K562 (cell line): Measurements from ENCODE around the gene RASGRP2. TPM values are rescaled to one million over a fixed set of nuclear protein-coding genes. Genes with fewer than 3 reads are reported as not detected.

Source experiments
- ATAC-seq: fragments of 200-7000 bp; cut with Tn5 transposase; 3 replicates; pipeline ENCODE4 v1.9.1; 2020; ENCODE audit warnings: moderate library complexity
- BruUV-seq: library from RNA; stranded (reverse); fragments of 400-500 nt; replicated peaks from 2 replicates; lab custom pipeline; 2021; lab: Mats Ljungman, UMichigan
- CTCF ChIA-PET: fragments of 300-600 bp; formaldehyde crosslinking; extraction: SDS; loops from one replicate; lab custom pipeline; 2021; ENCODE audit warnings: low intra/inter-chr PET ratio; lab: Yijun Ruan, JAX
- POLR2A ChIA-PET: fragments of 300-600, 350-650 bp; sonication (Branson Sonifier 250); formaldehyde crosslinking; extraction: SDS; loops from one replicate; lab custom pipeline; 2021; ENCODE audit warnings: antibody characterized with exemption, inconsistent platforms; lab: Yijun Ruan, JAX
- DNase-seq, 4 experiments: peaks; one replicate each; pipeline versions ENCODE4 v3.0.0 to v3.0.0-alpha.2; 2011 to 2018; ENCODE audit warnings: low spot score in 3 of 4, mixed read lengths in 3 of 4; ENCODE audit errors: extremely low read depth in 1 of 4
- FAIRE-seq: peaks from 2 replicates; lab custom pipeline; 2011; peaks lifted over from hg19 to GRCh38; lab: Jason Lieb, UNC
- H2AFZ ChIP-seq: 2 replicates; pipeline ENCODE4 v1.6.0; 2011; ENCODE audit warnings: low read depth, low read length, control low read depth, inconsistent platforms
- H3K27ac ChIP-seq: fragments of 200-600 bp; 3 replicates; pipeline ENCODE4 v1.8.0; 2011; ENCODE audit warnings: low read depth, mild to moderate bottlenecking, control low read depth, inconsistent platforms, low read length, moderate library complexity, mixed read lengths; ENCODE audit errors: extremely low read depth
- H3K27me3 ChIP-seq, 2 experiments: fragments of 300-600 bp in 1 of 2; 2 replicates in 1 of 2; 3 replicates in 1 of 2; pipeline versions ENCODE4 v1.6.0 to v1.8.0; 2011; ENCODE audit warnings: inconsistent platforms in 2 of 2, low read length in 2 of 2, mild to moderate bottlenecking in 1 of 2, mixed read lengths in 1 of 2, moderate library complexity in 1 of 2; ENCODE audit not compliant: control insufficient read depth in 2 of 2, insufficient read depth in 2 of 2
- H3K36me3 ChIP-seq: fragments of 300-600 bp; 3 replicates; pipeline ENCODE4 v1.8.0; 2011; ENCODE audit warnings: mild to moderate bottlenecking, low read length, inconsistent platforms; ENCODE audit not compliant: control insufficient read depth, insufficient read depth
- H3K4me1 ChIP-seq, 2 experiments: fragments of 200-600 bp in 1 of 2; replicated peaks in 1 of 2; 2 replicates in 1 of 2; 3 replicates in 1 of 2; pipeline versions ENCODE4 v1.5.1 to v1.8.0; 2011; ENCODE audit warnings: inconsistent platforms in 2 of 2, low read length in 2 of 2, mild to moderate bottlenecking in 1 of 2, mixed read lengths in 1 of 2, moderate library complexity in 1 of 2; ENCODE audit not compliant: control insufficient read depth in 2 of 2, insufficient read depth in 2 of 2
- H3K4me2 ChIP-seq: 2 replicates; pipeline ENCODE4 v1.6.1; 2011; ENCODE audit warnings: low read length, control low read depth, inconsistent platforms, mixed read lengths; ENCODE audit not compliant: insufficient read depth
- H3K4me3 ChIP-seq: fragments of 200-600 bp; sonication (generic), shearing (Covaris generic); 2 replicates; pipeline ENCODE4 v1.5.1; 2016; ENCODE audit warnings: control low read depth, inconsistent platforms
- H3K79me2 ChIP-seq: fragments of 200-600 bp; 3 replicates; pipeline ENCODE4 v1.8.0; 2011; ENCODE audit warnings: low read length, inconsistent platforms; ENCODE audit not compliant: control insufficient read depth, insufficient read depth
- H3K9ac ChIP-seq, 2 experiments: 2 replicates each; pipeline versions ENCODE4 v1.6.0 to v1.6.1; 2011; ENCODE audit warnings: low read depth in 2 of 2, low read length in 2 of 2, control low read depth in 1 of 2, inconsistent platforms in 1 of 2, mild to moderate bottlenecking in 1 of 2, mixed read lengths in 1 of 2; ENCODE audit not compliant: insufficient read depth in 1 of 2
- H3K9me1 ChIP-seq: one replicate; pipeline ENCODE4 v1.6.0; 2011; ENCODE audit warnings: inconsistent platforms, mild to moderate bottlenecking, low read length, moderate library complexity; ENCODE audit not compliant: control insufficient read depth, insufficient read depth
- H3K9me3 ChIP-seq: replicated peaks from 2 replicates; pipeline ENCODE4 v1.5.1; 2011; ENCODE audit warnings: low read depth, low read length, inconsistent platforms; ENCODE audit not compliant: control insufficient read depth, insufficient read depth
- H4K20me1 ChIP-seq: replicated peaks from 2 replicates; pipeline ENCODE4 v1.6.1; 2011; ENCODE audit warnings: low read length, inconsistent platforms, mixed read lengths; ENCODE audit not compliant: control insufficient read depth, insufficient read depth
- GATAD2B ChIP-seq: fragments of 450-650 bp; IDR thresholded peaks from 2 replicates; pipeline ENCODE4 v1.6.1; 2017; ENCODE audit warnings: mild to moderate bottlenecking, borderline replicate concordance
- XRCC3 ChIP-seq: fragments of 450-650 bp; IDR thresholded peaks from 2 replicates; pipeline ENCODE4 v1.6.1; 2017; ENCODE audit warnings: mild to moderate bottlenecking, moderate library complexity
- ZNF224 ChIP-seq: sonication (generic); formaldehyde crosslinking; IDR thresholded peaks from 2 replicates; pipeline ENCODE4 v1.8.0; 2022; ENCODE audit warnings: mild to moderate bottlenecking, missing genetic modification reagents
- WGBS: fragments of 100-300 bp; shearing (Covaris generic); methylation state at CpG from one replicate; pipeline ENCODE4 v1.1.6; 2016; ENCODE audit warnings: low coverage, mixed read lengths; ENCODE audit not compliant: insufficient coverage; ENCODE audit errors: missing lambda C conversion rate; 5-methylcytosine and 5-hydroxymethylcytosine counted together
- in situ Hi-C: fragments of 300-500 bp; cut with MboI; formaldehyde crosslinking; loops from 4 replicates; pipeline ENCODE4 v1.15.0; 2018; ENCODE audit warnings: inconsistent platforms, mixed read lengths
- intact Hi-C: fragments of 100-400 bp; cut with micrococcal nuclease; formaldehyde crosslinking; loops from 2 replicates; pipeline ENCODE4 v1.14.2; 2022
- polyA plus RNA-seq, 8 experiments: library from polyadenylated mRNA; depleted of rRNA in 4 of 8; stranded (reverse) in 5 of 8; unstranded in 3 of 8; fragments of >200 nt; fragmentation: Nextera tagmentation in 2 of 8; fragmentation: Illumina TruSeq in 1 of 8; extraction: Ambion mirVana in 2 of 8; extraction: Trizol in 1 of 8; gene quantifications; 2 replicates each; pipeline versions ENCODE4 v1.2.1 to v1.2.3, GENCODE V29; 2011 to 2014; ENCODE audit warnings: inconsistent platforms in 1 of 8, missing spikeins in 1 of 8
- total RNA-seq, 7 experiments: library from RNA; depleted of rRNA in 6 of 7; stranded (reverse); fragments of >200 nt in 6 of 7; fragmentation: Illumina TruSeq in 2 of 7; extraction: Trizol in 2 of 7; gene quantifications; 2 replicates each; pipeline versions ENCODE4 v1.2.1 to v1.2.3, GENCODE V29; 2011 to 2021; ENCODE audit warnings: low replicate concordance in 1 of 7

Gene RASGRP2
- total and polyA plus RNA-seq, 9 of the 15 experiments (the other 6 are each of a cell fraction or from before 2014, with no cell fraction given), result 0.87 to 22.7 (median 5.5) TPM

DNA sequence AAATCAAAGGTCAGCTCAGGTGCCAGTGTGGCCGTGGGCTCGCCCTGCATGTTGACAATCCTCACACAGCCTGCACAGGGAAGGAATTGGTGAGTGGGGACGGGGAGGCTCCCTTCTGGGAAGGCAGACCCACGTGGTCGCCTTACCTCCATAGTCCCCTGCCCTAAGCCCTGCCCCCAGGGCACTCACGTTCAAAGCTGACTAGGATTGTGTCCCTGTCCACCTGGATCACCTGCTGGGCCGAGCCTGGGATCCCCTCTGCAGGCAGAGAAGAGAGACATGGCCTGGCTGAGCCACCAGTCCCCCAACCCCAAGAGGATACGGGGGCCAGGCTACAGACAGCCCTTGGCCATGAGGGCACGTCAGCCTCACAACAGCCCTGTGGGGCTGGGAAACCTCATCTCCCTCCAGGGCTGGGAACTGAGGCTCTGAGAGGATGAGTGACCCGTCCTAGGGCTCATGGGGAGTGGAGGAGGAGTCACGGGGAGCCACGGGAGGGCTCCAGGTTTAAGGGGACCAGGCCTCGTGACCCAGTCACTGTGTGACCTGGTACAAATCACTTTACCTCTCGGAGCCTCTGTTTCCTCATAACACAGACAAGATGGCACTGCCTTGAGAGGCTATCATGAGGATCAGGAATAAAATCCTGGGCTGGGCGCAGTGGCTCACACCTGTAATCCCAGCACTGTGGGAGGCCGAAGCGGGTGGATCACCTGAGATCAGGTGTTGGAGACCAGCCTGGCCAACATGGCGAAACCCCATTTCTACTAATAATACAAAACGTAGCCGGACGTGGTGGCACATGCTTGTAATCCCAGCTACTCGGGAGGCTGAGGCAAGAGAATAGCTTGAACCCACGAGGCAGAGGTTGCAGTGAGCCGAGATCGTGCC, 46.5 kb upstream of the RASGRP2 start:
- H3K9me3 ChIP-seq, result no peaks in the 10 kb centered on the region
- TF ChIP-seq XRCC3, result no peak
- no peak for TF ChIP-seq GATAD2B
- no peak for TF ChIP-seq ZNF224 (CRISPR knock-in tag)
- H3K4me3 ChIP-seq, result no peak overlapping the region
- FAIRE-seq, result no peak
- no peaks in the 10 kb centered on the region for H3K27me3 ChIP-seq
- ChIA-PET CTCF (no interaction called here), POLR2A (interaction anchor here (1.9 kb wide), 1 partner anchor 12 kb away, joined by 9 read pairs; no protein-coding TSS in a partner anchor)
- peak overlapping the region in 1 of 2 experiments; percentile 67; a peak in 1 of 4 replicates for H3K9ac ChIP-seq
- H3K4me1 ChIP-seq, result peaks cover 3 to 20% of the 10 kb centered on the region in 2 experiments; a peak in 4 of 5 replicates
- H3K79me2 ChIP-seq, result no peaks in the 10 kb centered on the region
- 65% methylated on average over 23 of the region's 25 CpGs for WGBS
- H3K4me2 ChIP-seq, result no peak overlapping the region
- no peak overlapping the region for H2AFZ ChIP-seq
- intact Hi-C loops (no loop called here), in situ Hi-C loops (no loop called here)
- no peak overlapping the region for H3K27ac ChIP-seq
- DNase-seq, result no peak
- no peaks in the 10 kb centered on the region for H3K36me3 ChIP-seq
- no peaks in the 10 kb centered on the region for H4K20me1 ChIP-seq
- no peaks in the 10 kb centered on the region for H3K9me1 ChIP-seq
- no peak for ATAC-seq
- BruUV-seq, result no TSS peak
